Measurements from ENCODE around the gene TAF1C. TPM values are rescaled to one million over a fixed set of nuclear protein-coding genes. Genes with fewer than 3 reads are reported as not detected.

Gene TAF1C
- total RNA-seq, 1 experiment from 2014 or later = 31.9 TPM

- intact Hi-C loops (cut with micrococcal nuclease; ENCODE audit: unreplicated experiment) (no loop called here), in situ Hi-C loops (cut with HindIII; ENCODE audit: low pct_unique_long_range_greater_than_20kb, low sequenced_read_pairs) (no loop called here)
- H3K9me3 ChIP-seq (ENCODE audit: control insufficient read depth, insufficient read depth, low read depth, low read length) = no peaks in the 10 kb centered on the region
- DNase-seq (ENCODE audit: low read depth, low spot score) (no peak), ATAC-seq (no peak)
- ChIA-PET POLR2A (no interaction called here), CTCF (no interaction called here)
- H3K4me1 ChIP-seq (ENCODE audit: control insufficient read depth, insufficient read depth, low read length) = peaks cover 11% of the 10 kb centered on the region
- TF ChIP-seq POLR2AphosphoS5 (IDR thresholded peaks at IDR 0.05; ENCODE audit: low read depth, low read length) (no peak), SIN3A (IDR thresholded peaks at IDR 0.05; ENCODE audit: borderline replicate concordance, insufficient read depth, low read depth, low read length) (no peak), TCF7L2 (IDR thresholded peaks at IDR 0.05; ENCODE audit: low read depth, low read length) (no peak)
- TF ChIP-seq, protein P1, sequence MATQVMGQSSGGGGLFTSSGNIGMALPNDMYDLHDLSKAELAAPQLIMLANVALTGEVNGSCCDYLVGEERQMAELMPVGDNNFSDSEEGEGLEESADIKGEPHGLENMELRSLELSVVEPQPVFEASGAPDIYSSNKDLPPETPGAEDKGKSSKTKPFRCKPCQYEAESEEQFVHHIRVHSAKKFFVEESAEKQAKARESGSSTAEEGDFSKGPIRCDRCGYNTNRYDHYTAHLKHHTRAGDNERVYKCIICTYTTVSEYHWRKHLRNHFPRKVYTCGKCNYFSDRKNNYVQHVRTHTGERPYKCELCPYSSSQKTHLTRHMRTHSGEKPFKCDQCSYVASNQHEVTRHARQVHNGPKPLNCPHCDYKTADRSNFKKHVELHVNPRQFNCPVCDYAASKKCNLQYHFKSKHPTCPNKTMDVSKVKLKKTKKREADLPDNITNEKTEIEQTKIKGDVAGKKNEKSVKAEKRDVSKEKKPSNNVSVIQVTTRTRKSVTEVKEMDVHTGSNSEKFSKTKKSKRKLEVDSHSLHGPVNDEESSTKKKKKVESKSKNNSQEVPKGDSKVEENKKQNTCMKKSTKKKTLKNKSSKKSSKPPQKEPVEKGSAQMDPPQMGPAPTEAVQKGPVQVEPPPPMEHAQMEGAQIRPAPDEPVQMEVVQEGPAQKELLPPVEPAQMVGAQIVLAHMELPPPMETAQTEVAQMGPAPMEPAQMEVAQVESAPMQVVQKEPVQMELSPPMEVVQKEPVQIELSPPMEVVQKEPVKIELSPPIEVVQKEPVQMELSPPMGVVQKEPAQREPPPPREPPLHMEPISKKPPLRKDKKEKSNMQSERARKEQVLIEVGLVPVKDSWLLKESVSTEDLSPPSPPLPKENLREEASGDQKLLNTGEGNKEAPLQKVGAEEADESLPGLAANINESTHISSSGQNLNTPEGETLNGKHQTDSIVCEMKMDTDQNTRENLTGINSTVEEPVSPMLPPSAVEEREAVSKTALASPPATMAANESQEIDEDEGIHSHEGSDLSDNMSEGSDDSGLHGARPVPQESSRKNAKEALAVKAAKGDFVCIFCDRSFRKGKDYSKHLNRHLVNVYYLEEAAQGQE (IDR thresholded peaks at IDR 0.05; ENCODE audit: insufficient read depth in 1 of 2, low read depth in 2 of 2, low read length in 1 of 2) = no peak
- TF ChIP-seq, protein P2, sequence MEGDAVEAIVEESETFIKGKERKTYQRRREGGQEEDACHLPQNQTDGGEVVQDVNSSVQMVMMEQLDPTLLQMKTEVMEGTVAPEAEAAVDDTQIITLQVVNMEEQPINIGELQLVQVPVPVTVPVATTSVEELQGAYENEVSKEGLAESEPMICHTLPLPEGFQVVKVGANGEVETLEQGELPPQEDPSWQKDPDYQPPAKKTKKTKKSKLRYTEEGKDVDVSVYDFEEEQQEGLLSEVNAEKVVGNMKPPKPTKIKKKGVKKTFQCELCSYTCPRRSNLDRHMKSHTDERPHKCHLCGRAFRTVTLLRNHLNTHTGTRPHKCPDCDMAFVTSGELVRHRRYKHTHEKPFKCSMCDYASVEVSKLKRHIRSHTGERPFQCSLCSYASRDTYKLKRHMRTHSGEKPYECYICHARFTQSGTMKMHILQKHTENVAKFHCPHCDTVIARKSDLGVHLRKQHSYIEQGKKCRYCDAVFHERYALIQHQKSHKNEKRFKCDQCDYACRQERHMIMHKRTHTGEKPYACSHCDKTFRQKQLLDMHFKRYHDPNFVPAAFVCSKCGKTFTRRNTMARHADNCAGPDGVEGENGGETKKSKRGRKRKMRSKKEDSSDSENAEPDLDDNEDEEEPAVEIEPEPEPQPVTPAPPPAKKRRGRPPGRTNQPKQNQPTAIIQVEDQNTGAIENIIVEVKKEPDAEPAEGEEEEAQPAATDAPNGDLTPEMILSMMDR (IDR thresholded peaks at IDR 0.05) = no peak
- H3K27me3 ChIP-seq (ENCODE audit: control insufficient read depth, insufficient read depth, low read length) = no peaks in the 10 kb centered on the region
- no peak overlapping the region for H3K4me3 ChIP-seq (ENCODE audit: low read depth in 2 of 2, low read length in 2 of 2)
- H3K36me3 ChIP-seq (ENCODE audit: control insufficient read depth, insufficient read depth, low read length) = no peaks in the 10 kb centered on the region
- H3K27ac ChIP-seq (ENCODE audit: low read length) = no peak overlapping the region
- BruUV-seq (replicated peaks) = no TSS peak
These were observed 46.9 kb upstream of the TAF1C start for GRCh38 chr16:84233748-84234147.

DNA sequence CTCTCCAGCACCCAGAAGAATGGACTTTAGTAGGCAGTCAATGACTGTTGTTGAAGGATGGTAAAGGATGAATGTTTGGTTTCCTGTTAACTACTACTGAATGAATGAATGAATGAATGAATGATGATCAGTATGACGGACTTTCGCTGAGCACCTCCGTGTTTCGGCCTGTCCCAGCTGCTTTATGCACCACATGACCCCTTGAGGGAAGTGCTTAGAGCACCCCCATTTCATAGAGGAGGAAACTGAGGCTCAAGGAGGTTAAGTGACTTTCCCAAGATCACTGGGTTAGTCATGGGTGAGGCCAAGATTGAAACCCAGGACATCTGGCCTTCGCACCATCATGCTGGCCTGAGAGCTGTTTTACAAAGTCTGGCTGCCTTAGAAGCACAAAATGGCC, 46.1 kb upstream of the TAF1C start:
- DNase-seq (ENCODE audit: low read depth, low spot score) (no peak), ATAC-seq (no peak)
- in situ Hi-C loops (cut with HindIII; ENCODE audit: low pct_unique_long_range_greater_than_20kb, low sequenced_read_pairs) (no loop called here), intact Hi-C loops (cut with micrococcal nuclease; ENCODE audit: unreplicated experiment) (no loop called here)
- Histone ChIP-seq H3K9me3 (ENCODE audit: control insufficient read depth, insufficient read depth, low read depth, low read length) (no peaks in the 10 kb centered on the region), H3K4me1 (ENCODE audit: control insufficient read depth, insufficient read depth, low read length) (peaks cover 15% of the 10 kb centered on the region), H3K36me3 (ENCODE audit: control insufficient read depth, insufficient read depth, low read length) (no peaks in the 10 kb centered on the region), H3K27ac (ENCODE audit: low read length) (no peak overlapping the region), H3K27me3 (ENCODE audit: control insufficient read depth, insufficient read depth, low read length) (no peaks in the 10 kb centered on the region), H3K4me3 (ENCODE audit: low read depth in 2 of 2, low read length in 2 of 2) (no peak overlapping the region)
- TF ChIP-seq, protein P2 (IDR thresholded peaks at IDR 0.05) = no peak
- TF ChIP-seq TCF7L2 (IDR thresholded peaks at IDR 0.05; ENCODE audit: low read depth, low read length) (no peak), POLR2AphosphoS5 (IDR thresholded peaks at IDR 0.05; ENCODE audit: low read depth, low read length) (no peak), SIN3A (IDR thresholded peaks at IDR 0.05; ENCODE audit: borderline replicate concordance, insufficient read depth, low read depth, low read length) (no peak)
- TF ChIP-seq, protein P1 (IDR thresholded peaks at IDR 0.05; ENCODE audit: insufficient read depth in 1 of 2, low read depth in 2 of 2, low read length in 1 of 2) = no peak
- BruUV-seq (replicated peaks) = no TSS peak
- CTCF ChIA-PET = no interaction called here
- POLR2A ChIA-PET = no interaction called here
